ENCODE measurements around the gene RPSA. TPM values are rescaled to one million over a fixed set of nuclear protein-coding genes. Genes with fewer than 3 reads are reported as not detected.

Gene RPSA
- total RNA-seq, 2 donors from 2014 or later, result 1,584 to 1,777 TPM

DNA sequence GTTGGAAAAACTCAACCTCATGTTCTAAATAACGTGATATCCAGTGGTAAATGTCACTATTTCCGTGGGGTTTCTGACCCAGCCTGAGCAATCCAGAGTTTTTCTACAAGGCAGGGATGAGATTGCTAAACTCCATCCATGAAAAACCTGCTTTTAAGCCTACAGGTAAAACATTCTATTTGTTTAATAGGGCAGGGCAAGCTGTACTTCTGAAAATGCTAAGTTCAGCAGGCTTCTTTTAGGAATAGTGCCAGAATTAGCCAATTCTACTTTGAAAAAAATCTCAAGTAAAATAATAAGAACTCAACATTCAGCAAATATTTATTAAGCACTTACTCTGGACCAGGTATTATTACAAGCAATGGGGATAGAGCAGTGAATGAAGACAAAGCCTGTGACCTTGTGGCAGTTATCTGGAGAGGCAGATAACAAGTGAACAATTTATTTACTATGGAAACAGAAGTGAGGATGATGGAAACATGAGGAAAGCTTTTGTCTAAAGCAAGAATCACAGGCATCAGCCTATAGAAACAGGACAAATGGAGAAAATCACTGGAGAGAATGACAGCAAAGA is 13.3 kb downstream of the RPSA start:
- Mint-ChIP-seq H3K27me3 (ENCODE audit: insufficient read depth) (peaks cover 12% of the 10 kb centered on the region), H3K27ac (no peak overlapping the region), H3K36me3 (ENCODE audit: low read depth) (no peaks in the 10 kb centered on the region), H3K9me3 (no peaks in the 10 kb centered on the region), H3K4me1 (peaks cover 22% of the 10 kb centered on the region), H3K4me3 (no peak overlapping the region)
- Histone ChIP-seq H3K27ac (ENCODE audit: low read depth, low read length) (no peak overlapping the region), H3K4me1 (ENCODE audit: control insufficient read depth, insufficient read depth, low read length) (peaks cover 9% of the 10 kb centered on the region), H3K9me3 (ENCODE audit: control insufficient read depth, low read length) (no peaks in the 10 kb centered on the region), H3K27me3 (ENCODE audit: control insufficient read depth, insufficient read depth, low read length, poor library complexity, severe bottlenecking) (no peaks in the 10 kb centered on the region), H3K36me3 (ENCODE audit: control insufficient read depth, insufficient read depth, low read length) (no peaks in the 10 kb centered on the region), H3K9ac (ENCODE audit: extremely low read depth, low read length, poor library complexity, severe bottlenecking) (no peak overlapping the region), H3K4me3 (ENCODE audit: low read length) (no peak overlapping the region)
- DNase-seq, result no peak
- no peak for TF ChIP-seq CTCF (conservative IDR thresholded peaks at IDR 0.05)
- 92 to 94% methylated on average over 2 of the region's 2 CpGs for WGBS, 2 experiments (ENCODE audit: insufficient coverage in 1 of 2, insufficient read length in 1 of 2)

DNA sequence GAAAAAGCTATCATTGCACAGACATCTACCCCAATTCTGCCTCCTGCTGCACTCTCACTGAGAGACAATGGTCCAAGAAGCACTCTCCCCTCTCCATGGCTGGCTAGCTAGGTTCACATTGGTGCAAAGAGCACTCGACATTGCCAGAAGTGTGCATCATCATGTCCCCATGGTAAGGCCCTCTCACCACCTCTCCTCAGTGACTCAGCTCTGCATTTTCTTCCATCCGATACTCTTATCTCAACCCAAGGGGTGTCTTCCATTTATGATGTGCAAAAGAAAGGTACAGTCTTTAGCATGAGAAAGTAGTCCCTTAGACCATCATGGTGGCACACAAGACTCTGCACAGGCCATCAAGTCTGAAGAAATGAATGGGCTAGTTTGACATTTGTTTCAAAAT is 14.0 kb downstream of the RPSA start:
- Histone ChIP-seq H3K36me3 (ENCODE audit: control insufficient read depth, insufficient read depth, low read length) (no peaks in the 10 kb centered on the region), H3K9ac (ENCODE audit: extremely low read depth, low read length, poor library complexity, severe bottlenecking) (no peak overlapping the region), H3K9me3 (ENCODE audit: control insufficient read depth, low read length) (no peaks in the 10 kb centered on the region), H3K27ac (ENCODE audit: low read depth, low read length) (no peak overlapping the region), H3K4me3 (ENCODE audit: low read length) (no peak overlapping the region), H3K27me3 (ENCODE audit: control insufficient read depth, insufficient read depth, low read length, poor library complexity, severe bottlenecking) (no peaks in the 10 kb centered on the region), H3K4me1 (ENCODE audit: control insufficient read depth, insufficient read depth, low read length) (peaks cover 9% of the 10 kb centered on the region)
- H3K4me3 Mint-ChIP-seq, result no peak overlapping the region
- TF ChIP-seq CTCF (conservative IDR thresholded peaks at IDR 0.05), result no peak
- H3K27ac Mint-ChIP-seq, result no peak overlapping the region
- peaks cover 22% of the 10 kb centered on the region for H3K4me1 Mint-ChIP-seq
- DNase-seq, result no peak
- no peaks in the 10 kb centered on the region for H3K36me3 Mint-ChIP-seq (ENCODE audit: low read depth)
- H3K27me3 Mint-ChIP-seq (ENCODE audit: insufficient read depth), result peaks cover 12% of the 10 kb centered on the region
- H3K9me3 Mint-ChIP-seq, result no peaks in the 10 kb centered on the region
- WGBS, 2 experiments (ENCODE audit: insufficient coverage in 1 of 2, insufficient read length in 1 of 2), result 89 to 96% methylated on average over 1 to 2 of the region's 2 CpGs

DNA sequence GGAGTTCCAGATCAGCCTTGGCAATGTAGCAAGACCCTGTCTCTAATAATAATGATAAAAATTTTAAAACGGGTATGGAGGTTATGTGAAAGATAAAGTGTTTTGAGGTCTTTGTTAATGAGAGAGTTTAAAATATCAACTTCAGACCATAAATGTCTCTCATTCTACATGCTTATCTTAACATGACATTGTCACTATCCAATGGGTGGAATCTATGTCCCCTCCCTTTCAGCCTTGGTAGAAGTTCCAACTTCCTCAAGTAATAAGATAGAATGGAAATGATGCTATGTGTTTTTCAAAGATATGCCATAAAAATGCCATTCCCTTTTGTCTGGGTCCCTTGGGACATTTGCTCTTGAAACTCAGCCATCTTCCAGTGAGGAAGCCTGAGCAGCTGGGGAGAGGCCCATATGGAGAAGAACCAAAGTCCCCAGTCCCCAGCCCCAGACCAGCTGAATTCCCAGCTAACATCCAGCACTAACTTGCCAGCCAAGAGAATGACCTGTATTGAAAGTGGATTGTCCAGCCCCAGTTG is 17.0 kb downstream of the RPSA start:
- H3K4me3 Mint-ChIP-seq, result no peak overlapping the region
- Histone ChIP-seq H3K9me3 (ENCODE audit: control insufficient read depth, low read length) (no peaks in the 10 kb centered on the region), H3K27me3 (ENCODE audit: control insufficient read depth, insufficient read depth, low read length, poor library complexity, severe bottlenecking) (no peaks in the 10 kb centered on the region), H3K36me3 (ENCODE audit: control insufficient read depth, insufficient read depth, low read length) (no peaks in the 10 kb centered on the region), H3K27ac (ENCODE audit: low read depth, low read length) (no peak overlapping the region), H3K4me1 (ENCODE audit: control insufficient read depth, insufficient read depth, low read length) (peaks cover 9% of the 10 kb centered on the region), H3K4me3 (ENCODE audit: low read length) (no peak overlapping the region), H3K9ac (ENCODE audit: extremely low read depth, low read length, poor library complexity, severe bottlenecking) (no peak overlapping the region)
- WGBS, 2 experiments (ENCODE audit: insufficient coverage in 1 of 2, insufficient read length in 1 of 2), result 67% methylated on average over 1 of the region's 1 CpG; no CpG with 5 or more reads in 1 of the 2 experiments
- no peak overlapping the region for H3K27ac Mint-ChIP-seq
- H3K9me3 Mint-ChIP-seq, result no peaks in the 10 kb centered on the region
- no peak for DNase-seq
- H3K27me3 Mint-ChIP-seq (ENCODE audit: insufficient read depth), result peaks cover 11% of the 10 kb centered on the region
- no peak for TF ChIP-seq CTCF (conservative IDR thresholded peaks at IDR 0.05)
- peaks cover 12% of the 10 kb centered on the region for H3K4me1 Mint-ChIP-seq
- no peaks in the 10 kb centered on the region for H3K36me3 Mint-ChIP-seq (ENCODE audit: low read depth)
